ENCODE data around the gene PMPCA.
"Not testable (repeated sequence)": the region's sequence is repeated elsewhere in the genome, so short reads cannot be mapped to it uniquely, and the experiment has no call there.

The PMPCA gene

DNA sequence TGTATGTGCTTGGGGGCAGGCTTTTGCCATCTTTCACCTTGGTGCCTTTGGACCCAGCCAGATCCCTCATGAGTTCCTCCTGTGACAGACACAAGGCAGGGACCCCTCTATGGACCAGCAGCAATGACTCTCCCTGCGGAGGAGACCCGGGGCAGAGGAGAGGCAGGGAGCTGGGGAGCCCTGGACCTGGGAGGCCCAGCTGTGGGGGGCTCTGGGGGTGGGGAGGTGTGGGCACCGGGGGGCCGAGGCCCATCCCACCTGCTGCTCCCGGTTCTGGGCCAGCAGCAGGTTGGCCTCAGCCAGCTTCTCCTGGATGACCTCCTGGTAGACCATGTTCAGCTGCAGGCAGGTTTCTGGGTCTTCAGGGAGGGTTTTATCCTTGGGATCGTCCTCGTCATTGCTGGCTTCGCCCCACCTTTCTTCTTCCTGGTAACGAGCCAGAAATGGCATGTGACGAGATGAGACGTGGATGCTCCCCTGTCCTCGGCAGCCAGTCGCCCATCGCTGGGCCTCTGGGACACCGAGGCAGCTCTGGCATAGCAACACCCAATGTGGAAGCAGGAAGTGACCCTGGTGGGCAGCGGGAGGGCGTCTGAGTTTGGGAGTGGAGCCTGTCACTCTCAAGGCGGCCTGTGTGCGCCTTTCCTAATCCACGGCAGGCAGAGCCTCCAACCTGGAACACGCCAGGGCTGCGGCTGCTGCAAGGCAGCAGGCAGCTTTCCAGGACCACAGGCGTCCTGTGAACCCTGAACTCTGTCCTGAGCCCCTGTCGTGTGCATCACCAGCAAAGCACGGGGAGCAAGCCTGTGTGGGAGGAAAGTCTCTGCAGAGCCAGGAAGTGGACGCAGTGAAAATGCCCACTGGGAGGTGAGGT, 14.9 kb upstream of the PMPCA start:
- no peak for DNase-seq

DNA sequence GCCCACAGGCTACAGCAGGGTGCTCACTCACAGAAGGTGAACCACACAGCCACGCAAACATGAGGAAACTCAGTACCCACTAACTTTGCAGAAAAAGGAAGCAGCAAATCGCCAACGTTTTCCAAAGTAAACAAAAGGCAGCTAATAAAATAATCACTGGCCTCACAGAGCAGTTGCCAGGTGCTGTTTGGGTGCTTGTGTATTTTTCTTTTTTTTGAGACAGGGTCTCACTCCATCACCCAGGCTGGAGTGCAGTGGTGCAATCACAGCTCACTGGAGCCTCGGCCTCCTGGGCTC, 14.3 kb upstream of the PMPCA start:
- DNase-seq: no peak

DNA sequence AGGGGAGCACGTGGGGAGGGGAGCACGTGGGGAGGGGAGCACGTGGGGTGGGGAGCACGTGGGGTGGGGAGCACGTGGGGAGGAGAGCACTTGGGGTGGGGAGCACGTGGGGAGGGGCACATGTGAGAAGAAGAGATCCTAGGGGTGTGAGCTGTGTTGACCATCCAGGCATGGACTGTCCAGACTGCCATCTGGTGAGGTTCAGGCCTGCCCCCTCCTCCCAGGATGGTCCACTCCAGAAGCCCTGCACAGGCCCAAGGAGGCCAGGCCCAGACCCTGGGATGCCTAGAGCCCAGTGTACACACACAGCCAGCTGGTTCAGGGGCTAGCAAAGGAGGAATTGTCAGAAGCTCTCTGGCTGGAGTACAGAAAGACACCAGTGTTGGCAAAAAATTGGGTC, 12.8 kb upstream of the PMPCA start:
- no peak for DNase-seq

DNA sequence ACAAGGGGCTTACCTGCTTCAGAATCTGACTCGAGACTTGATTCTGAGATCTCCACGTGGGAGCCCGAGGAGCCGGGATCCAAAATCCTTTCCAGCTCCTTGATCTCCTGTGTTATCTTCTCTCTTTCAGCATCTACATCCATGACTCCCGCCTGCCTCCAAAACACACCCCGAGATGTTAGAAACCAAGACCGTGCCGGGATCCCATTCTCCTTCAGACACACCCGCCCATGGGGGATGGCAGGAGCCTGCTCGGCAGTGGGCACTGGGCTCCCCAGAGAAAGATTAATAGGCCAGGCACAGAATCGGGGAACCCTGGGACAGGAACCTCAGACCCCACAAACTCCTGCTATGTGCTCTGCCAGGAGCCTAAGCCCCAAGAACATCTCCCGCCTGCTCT, 12.2 kb upstream of the PMPCA start:
- no peak for DNase-seq

DNA sequence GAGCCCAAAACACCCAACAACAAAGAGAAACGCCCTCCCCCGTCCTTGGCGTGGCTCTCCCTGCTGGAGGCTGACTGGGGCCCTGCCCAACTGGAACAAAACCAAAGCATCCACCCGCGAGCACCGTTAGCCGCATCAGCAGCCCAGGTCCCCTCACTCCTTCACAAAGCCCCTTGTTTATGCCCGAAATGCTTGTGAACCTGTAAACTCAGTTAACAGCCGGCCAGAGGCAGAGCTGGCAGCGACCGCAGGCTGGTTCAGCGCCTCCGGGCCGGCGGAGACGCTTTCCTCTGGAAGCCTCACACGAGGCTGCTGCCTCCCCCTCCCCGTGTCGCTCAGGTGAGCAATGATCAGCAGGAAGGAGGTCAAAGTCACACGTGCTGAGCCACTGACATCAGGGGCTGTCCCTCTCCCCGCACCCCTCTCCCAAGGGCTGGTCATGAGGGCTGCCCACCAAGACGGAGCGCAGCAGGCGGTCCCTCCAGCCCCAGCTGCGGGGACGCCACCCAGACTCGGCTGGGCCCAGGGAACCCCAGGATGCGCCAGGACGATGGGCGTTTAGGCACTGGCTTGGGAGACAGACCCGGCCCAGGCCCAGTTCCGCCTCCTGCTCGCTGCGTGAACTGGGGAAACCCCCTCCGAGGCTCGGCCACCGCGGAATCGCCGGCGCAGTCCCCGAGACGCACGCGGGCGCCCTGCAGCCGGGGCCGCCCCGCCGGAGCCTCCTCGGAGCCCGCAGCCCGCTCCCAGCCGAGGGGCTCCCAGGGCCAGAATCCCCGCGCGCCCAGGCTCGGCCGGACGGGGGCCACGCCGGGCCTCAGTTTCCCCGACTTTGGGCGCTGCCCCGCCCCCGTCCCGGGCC, 11.1 kb upstream of the PMPCA start:
- no peak for DNase-seq

DNA sequence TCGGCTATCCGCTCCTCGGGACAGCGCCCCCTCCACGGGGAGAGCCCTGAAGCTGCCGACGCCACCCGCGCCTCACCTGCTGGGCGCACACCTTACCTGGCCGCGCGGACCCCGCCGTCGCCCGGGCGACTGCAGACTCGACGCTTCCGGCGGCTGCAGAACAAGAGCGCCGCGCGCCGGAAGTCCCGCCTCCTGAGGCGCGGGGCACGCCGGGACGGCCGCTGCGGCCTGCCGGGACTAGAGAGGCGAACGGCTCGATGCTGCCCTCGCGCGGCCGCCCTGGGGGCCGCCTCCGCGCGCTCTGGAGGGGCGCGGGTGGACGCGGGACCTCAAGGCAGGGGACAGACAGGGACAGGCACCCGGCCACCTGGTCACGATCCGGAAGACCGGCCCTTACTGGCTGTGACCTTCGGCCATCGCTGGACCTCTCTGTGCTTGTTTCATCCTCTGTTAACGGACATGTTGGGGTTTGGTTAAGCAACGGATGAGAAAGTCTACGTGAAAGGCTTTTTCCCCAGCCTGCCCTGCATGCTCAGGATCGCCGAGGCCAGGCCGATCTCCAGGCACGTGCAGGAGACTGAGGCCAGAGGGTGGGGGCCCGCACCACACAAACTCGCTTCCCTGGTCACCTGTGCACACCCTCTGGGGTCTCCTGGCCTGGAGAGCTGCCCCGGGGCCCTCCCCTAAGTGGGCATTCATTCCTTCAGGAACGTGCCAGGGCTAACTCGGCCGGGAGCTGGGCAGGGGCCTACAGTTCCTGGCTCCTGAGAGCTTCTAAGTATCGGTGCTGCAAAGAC, 10.2 kb upstream of the PMPCA start, which contains the start of gene SNAPC4:
Gene SNAPC4 (minus strand): TSS at position 133 of the 797 bp plus-strand sequence. CDS start 1,742 bp downstream, outside the sequence.
- peak; percentile 60 for DNase-seq

DNA sequence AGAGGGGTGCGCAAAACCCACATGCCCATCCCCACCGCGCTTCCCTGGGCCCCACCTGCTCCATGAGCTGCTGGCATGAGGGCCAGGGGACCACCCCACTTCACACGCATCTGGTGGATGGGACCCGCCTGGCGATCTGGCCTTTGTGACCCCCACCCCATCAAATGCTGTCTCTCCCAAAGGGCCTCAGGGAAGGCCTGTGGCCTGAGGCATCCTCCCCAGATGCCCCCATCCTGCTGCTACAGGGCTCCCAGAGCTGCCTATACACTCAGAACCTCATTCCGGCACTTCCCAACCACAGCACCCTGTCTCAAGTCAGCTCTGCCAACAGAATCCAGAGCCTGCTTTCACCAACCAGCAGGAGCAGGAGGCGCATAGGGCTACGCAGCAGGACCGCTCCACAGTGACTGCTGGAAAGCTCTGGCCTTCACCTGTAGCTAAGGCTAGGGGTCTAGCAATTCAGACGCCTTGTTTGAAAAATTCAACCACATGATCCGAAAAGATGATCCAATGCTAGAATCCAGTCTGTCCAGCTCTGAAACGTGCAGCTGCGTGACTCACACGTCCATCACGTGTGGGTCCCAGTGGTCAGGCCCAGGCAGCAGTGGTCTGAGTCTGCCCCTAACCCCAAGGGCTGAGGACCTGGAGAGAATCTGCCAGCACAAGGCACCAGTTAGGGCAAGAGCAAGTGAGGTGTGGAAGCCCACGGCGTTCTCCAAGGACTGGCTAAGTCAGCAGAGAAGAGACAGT, 9.1 kb upstream of the PMPCA start:
- no peak for DNase-seq

DNA sequence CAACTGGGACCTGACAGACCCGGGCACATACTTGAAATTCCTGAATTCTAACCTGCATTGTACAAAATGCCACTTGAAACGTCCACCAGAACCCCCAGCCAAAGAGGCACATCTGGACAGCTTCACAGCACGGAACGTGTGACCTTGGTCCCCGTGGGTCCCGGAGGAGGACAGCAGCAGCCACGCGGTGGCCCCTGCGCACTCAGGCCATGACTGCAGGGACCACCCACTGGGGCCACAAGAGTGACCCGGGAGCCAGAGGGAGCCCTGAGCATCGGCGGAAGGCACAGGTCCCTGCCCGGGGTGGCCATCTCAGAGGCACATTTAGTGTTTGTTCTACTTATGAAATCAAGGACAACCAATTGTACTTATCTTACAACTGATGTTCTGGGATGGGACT, 8.4 kb upstream of the PMPCA start:
- no peak for DNase-seq

DNA sequence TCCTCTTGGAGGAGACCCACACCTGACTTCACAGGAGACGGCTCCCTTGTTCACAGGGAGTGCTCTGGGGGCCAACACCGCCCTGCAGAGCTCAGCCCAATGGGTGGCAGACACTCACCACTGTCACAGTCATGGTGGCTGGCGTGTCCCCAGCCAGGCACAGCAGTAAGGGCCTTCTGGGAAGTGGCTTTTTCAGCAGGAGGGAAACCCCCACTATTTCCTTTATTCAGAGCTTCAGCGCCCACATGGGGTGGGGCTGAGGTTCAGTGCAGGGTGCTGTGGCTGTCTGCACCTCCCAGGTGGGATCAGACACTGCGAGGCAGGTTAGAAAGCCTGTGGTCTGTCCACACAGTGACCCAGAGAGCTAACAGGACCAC, 6.9 kb upstream of the PMPCA start:
- no peak for DNase-seq

DNA sequence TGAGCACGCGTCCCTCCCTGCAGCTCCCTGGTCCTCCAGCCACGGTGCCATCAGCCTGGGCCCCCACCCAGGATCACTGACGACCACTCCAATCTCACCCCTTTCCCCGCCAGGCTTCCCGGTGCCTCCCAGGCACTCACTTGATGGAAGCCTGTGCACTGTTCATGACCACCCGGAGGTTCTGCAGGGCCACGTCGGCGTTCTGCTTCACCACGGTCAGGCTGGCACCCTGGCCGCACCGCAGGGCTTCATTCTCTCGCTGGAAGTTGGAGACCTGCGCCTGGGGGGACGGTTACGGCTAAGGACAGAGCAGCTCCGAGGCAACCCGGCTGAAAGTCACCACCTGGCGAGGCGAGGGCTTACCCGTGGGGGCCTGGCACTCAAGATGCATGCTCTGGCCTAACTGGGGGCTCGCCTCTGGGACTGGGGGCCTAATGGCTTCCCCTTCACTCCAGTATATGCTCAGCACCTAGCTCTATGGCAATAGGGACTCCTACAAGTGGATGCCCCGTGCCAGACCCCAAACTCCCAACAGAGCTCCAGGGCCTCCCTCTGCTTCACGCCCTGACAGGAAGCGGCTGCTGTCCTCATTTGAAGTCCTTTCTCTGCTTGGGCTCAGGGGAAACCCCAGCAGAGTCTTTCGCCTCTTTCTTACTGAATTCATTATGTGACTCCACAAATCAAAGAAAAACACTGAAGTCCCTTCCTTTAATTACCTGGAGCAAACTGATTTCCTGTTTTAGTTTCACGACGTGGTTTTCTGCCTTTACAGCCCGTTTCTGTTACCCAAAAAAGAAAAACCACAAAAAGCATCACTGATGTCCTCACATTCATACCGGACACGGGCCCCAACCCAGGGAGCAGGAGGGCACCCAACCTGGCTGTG, 6.3 kb upstream of the PMPCA start:
- no peak for DNase-seq

DNA sequence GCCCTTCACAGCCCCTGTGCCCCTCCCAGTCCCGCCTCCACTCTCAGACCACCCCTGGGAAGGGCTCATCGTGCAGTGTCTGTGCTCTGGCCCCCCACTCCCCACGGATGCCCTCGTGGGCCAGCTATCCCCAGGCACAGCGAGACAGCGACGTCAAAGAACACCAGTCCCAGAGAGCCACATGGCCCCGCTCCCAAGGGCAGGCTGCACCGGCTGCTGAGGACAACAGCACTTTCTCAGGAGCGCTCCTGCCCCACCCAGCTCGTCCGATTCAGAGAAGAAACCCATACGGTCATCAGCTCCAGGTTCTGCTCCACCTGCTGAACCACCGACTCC, 5.7 kb upstream of the PMPCA start:
- DNase-seq: no peak

DNA sequence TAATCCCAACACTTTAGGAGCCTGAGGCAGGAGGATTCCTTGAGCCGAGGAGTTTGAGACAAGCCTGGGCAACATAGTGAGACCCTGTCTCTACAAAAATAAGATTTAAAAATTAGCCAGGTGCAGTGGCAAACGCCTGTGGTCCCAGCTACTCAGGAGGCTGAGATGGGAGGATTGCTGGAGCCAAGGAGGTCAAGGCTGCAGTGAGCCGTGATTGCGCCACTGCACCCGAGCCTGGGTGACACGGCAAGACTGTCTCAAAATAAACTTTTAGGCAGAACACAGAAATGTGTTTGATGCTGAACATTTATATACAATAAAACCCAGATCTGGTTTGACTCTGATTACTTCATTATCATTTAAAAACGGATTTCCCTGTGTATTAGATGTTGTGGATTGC, 5.0 kb upstream of the PMPCA start:
- no peak for DNase-seq

DNA sequence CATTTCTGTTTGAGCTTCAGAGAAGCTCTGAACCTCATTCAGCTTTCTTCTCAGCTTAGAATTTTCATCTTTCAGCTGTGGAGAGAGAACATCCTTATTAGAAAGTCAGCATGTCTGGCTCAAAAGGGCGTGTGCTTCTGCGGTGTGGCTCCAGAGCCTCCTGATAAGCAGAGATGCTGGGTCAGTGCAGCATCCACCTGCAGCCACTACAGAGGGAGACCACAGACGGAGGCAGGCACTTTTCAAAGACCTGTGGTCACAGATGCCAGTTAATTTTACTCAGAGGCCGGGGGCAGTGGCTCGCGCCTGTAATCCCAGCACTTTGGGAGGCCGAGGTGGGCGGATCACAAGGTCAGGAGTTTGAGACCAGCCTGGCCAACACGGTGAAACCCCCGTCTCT, 4.6 kb upstream of the PMPCA start:
- DNase-seq: not testable (repeated sequence)

DNA sequence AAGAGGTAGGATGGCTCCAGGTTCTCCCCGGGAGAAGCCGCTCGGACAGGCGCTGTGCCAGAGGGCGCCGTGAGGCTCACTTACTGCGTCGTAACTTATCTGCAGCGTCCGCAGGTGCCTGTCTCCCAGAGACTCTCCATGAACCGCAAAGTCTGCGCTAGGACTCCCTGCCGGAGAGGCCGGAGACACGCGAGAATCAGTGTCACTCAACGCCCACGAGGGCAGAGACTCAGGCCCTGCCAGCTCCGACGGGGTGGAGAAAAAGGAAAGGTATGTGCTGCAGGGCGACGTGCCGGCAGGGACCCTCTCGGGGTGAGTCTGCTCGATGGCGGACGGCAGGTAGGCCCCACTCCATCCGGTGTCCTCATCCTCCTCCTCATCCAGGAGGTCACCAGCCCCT, 3.4 kb upstream of the PMPCA start:
- DNase-seq: not testable (repeated sequence)

DNA sequence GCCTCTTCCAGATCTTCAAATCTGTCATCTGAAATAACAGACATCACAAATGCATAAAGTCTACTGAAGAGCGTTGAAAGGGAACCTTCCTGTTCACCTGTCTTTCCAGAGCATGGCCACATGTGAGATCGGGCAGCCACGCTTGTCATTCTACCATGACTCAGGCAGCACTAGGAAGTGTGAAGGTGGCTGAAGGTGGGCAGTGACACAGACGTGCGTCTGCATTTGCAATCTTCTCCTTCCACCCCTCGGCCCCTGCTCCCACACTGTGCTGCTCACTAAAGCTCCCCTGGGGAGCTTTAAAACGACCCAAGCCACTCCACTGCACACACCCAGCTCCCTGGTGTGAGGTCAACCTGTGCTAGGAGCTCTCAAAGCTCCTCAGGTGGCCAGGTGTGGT, 2.5 kb upstream of the PMPCA start:
- no peak for DNase-seq

DNA sequence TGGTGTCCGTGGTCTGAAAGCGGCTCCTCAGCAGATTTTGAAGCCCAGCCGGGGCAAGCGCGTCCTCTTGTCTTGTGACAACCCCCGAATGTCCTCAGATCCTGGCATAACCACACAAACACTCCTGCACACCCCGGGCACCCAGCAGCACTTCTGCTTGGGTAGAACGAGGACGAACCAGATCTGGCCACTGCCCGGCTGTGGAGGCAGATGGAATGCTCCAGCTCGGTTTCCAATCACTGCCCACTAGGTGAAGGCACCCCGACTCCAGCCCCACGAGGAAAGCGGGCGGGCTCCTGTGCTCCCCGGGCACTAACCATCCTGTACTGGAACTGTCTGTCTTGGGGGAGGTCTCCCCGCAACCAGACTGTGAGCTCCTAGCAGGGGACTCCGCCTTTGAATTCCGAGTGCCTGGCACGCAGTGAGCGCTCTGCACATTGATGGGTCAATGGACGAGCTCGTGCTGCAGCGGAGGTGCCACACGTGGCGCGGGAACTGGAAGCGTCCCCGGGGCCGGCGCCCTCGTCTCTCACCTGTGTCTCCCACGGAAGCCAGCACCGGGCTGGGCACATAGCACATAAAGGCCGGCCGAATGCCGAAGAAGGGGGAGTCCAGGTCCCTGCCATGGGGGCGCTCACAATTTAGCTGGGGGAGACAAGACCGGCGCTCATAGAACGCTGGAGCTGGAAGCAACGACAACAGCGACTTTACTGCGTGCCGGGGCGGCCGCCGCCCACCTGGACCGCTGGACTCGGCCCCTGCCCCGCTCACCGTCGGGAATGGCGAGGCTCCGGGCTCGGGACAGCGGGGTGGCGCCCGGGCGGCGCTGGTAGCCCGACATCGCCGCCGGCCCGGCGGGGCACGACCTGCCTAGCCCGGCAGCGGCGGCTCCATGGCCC, 652 bp upstream of the PMPCA start:
- DNase-seq: no peak

DNA sequence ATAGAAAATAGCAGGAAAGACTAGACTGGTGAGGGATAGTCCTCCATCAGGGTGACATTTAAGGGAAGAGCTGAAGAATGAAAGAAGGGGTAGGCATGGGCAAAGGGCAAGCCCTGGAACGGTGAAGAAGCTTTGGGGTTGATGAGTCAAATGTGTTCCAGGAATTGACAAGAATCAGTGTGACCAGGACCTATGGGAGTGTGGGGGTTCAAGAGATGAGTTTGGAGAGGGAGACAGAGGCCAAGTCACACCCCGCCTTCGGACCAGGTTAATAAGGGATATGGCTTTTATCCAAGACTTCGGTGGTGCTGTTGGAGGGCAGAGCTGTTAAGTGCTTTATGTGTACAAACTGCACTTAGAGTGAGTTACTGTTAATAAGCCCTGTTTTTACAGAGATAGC, 920 bp downstream of the PMPCA start:
- no peak for DNase-seq

DNA sequence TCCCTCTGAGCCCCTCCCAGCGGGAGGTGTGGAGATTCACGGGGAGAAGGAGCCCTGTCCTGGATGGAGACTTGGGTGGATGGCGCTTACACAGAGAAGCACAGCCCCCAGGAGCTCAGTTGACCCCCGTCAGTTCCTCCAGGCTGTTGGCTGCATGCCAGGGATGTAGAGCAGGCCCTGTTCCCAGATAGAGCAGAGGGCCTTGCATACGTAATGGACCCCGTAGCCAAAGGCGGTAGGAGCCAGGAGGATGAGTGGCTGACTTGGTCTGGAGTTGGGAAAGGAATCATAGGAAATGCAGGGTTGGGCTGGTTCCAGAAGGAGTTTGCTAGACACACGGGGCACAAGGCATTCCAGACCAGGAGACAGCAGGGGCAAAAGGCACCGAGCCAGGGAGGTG, 2.5 kb downstream of the PMPCA start:
- no peak for DNase-seq

DNA sequence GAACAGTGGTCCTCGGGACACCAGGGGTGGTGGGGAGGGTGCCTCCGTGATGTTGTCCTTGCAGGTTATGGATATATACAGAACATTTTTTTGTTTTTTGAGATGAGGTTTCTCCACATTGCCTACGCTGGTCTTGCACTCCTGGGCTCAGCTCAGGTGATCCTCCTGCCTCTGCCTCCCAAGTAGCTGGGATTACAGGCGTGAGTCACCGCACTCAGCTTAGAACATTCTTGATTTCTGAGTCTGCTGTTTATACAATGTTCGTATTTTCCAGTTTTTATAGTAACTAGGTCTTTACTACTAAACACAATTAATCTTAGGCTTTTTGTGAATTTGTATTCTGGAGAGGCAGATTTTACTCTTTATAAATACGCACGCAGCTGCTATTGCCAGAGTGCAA, 6.0 kb downstream of the PMPCA start:
- no peak for DNase-seq

DNA sequence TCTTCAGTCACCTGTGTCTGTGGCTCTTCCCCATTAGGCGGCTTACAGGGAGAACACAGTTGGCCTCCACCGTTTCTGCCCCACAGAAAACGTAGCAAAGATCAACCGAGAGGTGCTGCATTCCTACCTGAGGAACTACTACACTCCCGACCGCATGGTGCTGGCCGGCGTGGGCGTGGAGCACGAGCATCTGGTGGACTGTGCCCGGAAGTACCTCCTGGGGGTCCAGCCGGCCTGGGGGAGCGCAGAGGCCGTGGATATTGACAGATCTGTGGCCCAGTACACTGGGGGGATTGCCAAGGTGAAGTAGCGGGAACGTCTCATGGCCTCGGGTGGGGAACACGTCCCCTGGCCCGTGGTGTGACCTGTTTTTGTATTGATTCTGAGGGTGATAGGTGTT, 6.5 kb downstream of the PMPCA start:
- DNase-seq: no peak
